ENCODE data around the gene MISP3. TPM values are rescaled to one million over a fixed set of nuclear protein-coding genes. Genes with fewer than 3 reads are reported as not detected.

MISP3 gene
- total RNA-seq, 6 experiments from 2014 or later = 0.62 to 1.2 (median 0.88) TPM

DNA sequence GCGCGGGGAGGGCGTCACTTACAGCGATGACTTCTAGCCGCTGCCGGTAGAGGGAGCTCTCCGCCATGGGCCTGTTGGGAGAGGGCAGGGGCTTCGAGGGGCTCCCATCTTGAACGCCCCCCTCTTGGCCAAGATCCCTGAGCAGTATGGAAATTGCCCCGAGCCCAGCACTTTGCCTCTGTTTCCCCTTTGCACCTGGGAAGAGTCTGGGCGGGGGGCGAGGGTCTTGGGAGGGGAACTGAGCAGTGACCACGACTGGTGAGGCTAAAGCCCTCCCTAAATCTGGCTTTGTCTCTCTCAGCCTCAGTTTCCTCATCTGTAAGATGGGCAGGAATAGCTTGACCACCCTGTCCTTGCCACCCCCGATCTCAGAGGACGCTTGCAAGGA is 13.5 kb upstream of the MISP3 start:
- Mint-ChIP-seq H3K4me1 (ENCODE audit: low read depth) (peaks cover 4% of the 10 kb centered on the region; the same call in 1 of the 2 replicates), H3K27ac (no peak overlapping the region), H3K27me3 (ENCODE audit: insufficient read depth) (peaks cover 16% of the 10 kb centered on the region), H3K9me3 (no peaks in the 10 kb centered on the region), H3K4me3 (no peak overlapping the region), H3K36me3 (ENCODE audit: low read depth) (no peaks in the 10 kb centered on the region)
- TF ChIP-seq, protein P1, sequence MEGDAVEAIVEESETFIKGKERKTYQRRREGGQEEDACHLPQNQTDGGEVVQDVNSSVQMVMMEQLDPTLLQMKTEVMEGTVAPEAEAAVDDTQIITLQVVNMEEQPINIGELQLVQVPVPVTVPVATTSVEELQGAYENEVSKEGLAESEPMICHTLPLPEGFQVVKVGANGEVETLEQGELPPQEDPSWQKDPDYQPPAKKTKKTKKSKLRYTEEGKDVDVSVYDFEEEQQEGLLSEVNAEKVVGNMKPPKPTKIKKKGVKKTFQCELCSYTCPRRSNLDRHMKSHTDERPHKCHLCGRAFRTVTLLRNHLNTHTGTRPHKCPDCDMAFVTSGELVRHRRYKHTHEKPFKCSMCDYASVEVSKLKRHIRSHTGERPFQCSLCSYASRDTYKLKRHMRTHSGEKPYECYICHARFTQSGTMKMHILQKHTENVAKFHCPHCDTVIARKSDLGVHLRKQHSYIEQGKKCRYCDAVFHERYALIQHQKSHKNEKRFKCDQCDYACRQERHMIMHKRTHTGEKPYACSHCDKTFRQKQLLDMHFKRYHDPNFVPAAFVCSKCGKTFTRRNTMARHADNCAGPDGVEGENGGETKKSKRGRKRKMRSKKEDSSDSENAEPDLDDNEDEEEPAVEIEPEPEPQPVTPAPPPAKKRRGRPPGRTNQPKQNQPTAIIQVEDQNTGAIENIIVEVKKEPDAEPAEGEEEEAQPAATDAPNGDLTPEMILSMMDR (IDR thresholded peaks at IDR 0.05) = peak; percentile 86
- DNase-seq = no peak

DNA sequence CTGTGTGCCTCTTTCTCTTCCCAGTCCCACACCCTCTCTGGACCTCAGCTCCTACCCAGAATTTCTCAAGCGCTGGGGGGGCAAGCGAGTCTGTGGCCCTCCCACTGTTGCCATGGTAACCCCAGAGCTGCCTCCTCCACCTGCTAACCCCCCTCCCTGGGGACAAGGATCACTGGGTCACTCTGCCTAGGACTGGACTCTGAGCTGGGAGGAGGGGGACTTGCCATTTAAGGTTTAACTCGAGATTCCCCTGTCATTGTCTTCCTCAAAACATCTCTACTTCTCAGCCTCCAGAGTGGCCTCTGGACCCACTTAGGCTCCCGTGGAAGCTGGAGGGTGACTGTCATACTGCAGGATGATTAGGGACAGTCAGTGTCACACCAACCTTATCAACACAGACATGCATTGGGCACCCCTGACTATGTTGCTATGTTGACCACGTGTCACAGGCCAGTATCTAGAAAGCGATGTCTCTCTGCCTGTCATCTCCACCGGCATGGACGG is 12.9 kb upstream of the MISP3 start:
- no peak overlapping the region for H3K27ac Mint-ChIP-seq
- H3K4me1 Mint-ChIP-seq (ENCODE audit: low read depth) = peaks cover 4% of the 10 kb centered on the region; the same call in 1 of the 2 replicates
- H3K36me3 Mint-ChIP-seq (ENCODE audit: low read depth) = no peaks in the 10 kb centered on the region
- no peak for DNase-seq
- H3K4me3 Mint-ChIP-seq = no peak overlapping the region
- H3K9me3 Mint-ChIP-seq = no peaks in the 10 kb centered on the region
- TF ChIP-seq, protein P1 (IDR thresholded peaks at IDR 0.05) = no peak
- peaks cover 16% of the 10 kb centered on the region for H3K27me3 Mint-ChIP-seq (ENCODE audit: insufficient read depth)

DNA sequence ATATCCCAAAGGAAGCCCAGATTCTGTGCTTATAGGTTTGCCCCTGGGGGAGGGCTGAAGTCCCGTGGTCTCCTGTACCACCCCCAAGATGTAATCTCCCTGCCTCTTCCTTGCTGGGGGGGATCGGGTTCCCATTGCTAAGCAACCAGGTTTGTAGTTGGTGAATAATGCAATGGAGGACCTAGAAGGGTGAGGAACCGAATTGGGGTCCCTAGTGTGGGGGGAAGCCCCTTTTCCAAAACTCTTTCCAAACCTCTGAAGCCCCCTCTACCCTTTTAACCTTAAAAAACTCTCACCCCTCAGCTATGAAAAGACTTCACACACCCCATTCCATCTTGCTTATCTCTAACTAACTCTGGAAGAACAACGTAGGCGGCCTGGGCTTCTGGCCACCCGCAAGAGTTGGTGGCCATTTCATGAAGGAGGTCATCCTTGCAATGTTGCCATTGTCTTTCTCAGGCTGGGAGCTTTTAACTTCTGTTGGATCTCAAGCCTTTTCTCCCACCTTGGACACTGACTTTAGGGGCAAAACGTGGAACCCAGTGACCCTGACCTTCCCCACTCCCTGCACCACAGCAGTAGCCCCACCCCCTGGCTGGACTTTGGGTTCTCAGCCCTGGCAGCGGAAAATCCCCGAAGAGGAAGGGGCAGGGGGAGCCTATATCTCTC is 11.4 kb upstream of the MISP3 start:
- Mint-ChIP-seq H3K9me3 (no peaks in the 10 kb centered on the region), H3K27me3 (ENCODE audit: insufficient read depth) (peaks cover 16% of the 10 kb centered on the region), H3K4me1 (ENCODE audit: low read depth) (peaks cover 4% of the 10 kb centered on the region; the same call in 1 of the 2 replicates), H3K27ac (no peak overlapping the region), H3K36me3 (ENCODE audit: low read depth) (no peaks in the 10 kb centered on the region), H3K4me3 (no peak overlapping the region)
- no peak for DNase-seq
- TF ChIP-seq, protein P1 (IDR thresholded peaks at IDR 0.05) = no peak

DNA sequence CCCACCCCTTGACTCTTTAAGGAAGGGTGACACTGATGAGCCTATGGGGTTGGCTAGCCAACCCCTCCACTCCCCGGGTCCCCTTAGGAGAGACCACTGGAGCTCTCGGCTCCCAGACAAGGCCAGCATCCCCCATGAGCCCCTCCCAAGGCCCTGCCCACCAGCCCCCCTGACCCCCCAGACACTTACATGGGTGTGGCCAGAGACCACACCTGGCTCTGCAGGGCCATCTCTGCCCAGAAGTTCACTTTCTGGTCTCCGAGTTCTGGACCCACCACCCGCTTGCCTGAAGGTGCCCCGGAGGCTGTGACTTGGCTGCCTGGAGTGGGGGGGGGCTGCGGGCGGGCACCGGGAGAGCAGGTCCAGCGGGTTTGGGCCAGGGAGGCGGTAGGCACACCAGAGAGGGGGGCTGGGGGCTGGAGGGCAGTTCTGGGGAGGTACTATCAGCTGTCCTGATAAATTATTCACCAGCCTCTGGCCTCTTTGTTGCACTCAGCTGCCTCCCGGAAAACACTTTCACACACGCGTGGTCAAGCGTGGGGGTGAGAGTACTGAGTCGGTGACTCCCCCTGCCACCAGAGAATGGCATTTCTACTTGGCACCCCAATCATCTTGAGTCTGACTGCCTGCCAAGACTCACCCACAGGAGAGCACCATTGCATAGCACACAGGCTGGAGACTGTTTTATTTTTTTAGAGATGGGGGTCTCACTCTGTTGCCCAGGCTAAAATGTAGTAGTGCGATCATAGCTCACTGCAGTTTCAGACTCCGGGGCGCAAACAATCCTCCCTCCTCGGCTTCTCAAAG is 10.6 kb upstream of the MISP3 start, which contains the start of gene PALM3:
TSS of gene PALM3 (minus strand) at position 326 of the 807 bp plus-strand sequence. CDS start at position 230, 96 bp downstream.
- H3K4me3 Mint-ChIP-seq = no peak within 1 kb of the TSS
- peaks cover 16% of the 10 kb centered on the region for H3K27me3 Mint-ChIP-seq (ENCODE audit: insufficient read depth)
- no peak within 1 kb of the TSS for H3K27ac Mint-ChIP-seq

DNA sequence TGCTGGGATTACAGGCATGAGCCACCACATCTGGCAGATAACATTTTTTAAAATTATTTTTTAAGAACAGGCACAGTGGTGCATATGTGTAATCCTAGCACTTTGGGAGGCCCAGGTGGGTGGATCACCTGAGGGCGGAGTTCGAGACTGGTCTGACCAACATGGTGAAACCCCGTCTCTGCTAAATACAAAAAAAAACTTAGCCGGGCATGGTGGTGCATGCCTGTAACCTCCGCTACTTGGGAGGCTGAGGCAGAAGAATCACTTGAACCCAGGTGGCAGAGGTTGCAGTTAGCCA is 10.1 kb upstream of the MISP3 start:
- H3K4me3 Mint-ChIP-seq = no peak overlapping the region
- DNase-seq = no peak
- TF ChIP-seq, protein P1 (IDR thresholded peaks at IDR 0.05) = no peak
- peaks cover 16% of the 10 kb centered on the region for H3K27me3 Mint-ChIP-seq (ENCODE audit: insufficient read depth)
- no peaks in the 10 kb centered on the region for H3K36me3 Mint-ChIP-seq (ENCODE audit: low read depth)
- H3K4me1 Mint-ChIP-seq (ENCODE audit: low read depth) = peaks cover 4% of the 10 kb centered on the region; the same call in 1 of the 2 replicates
- no peak overlapping the region for H3K27ac Mint-ChIP-seq
- no peaks in the 10 kb centered on the region for H3K9me3 Mint-ChIP-seq

More for the DNA sequence above, 10.6 kb upstream of the MISP3 start, which contains the start of gene PALM3:
- Mint-ChIP-seq H3K9me3 (no peaks in the 10 kb centered on the region), H3K36me3 (ENCODE audit: low read depth) (no peaks in the 10 kb centered on the region), H3K4me1 (ENCODE audit: low read depth) (peaks cover 4% of the 10 kb centered on the region; the same call in 1 of the 2 replicates)
- no peak for DNase-seq
- TF ChIP-seq, protein P1 (IDR thresholded peaks at IDR 0.05) = no peak

All from HFFc6 (cell line).